GF-D8 (cell line): ENCODE measurements around the gene CDC25C.

ENCODE experiments used
- DNase-seq: peaks from one replicate; lab custom pipeline; 2025; lab: John Stamatoyannopoulos, UW

Gene CDC25C

GRCh38 chr5:138331449-138332368, at the start of gene CDC25C:
Gene CDC25C, minus strand, starts transcription at chr5:138331804. Its CDS starts 624 bp downstream, at chr5:138331180.
- peak; percentile 84 for DNase-seq

DNA sequence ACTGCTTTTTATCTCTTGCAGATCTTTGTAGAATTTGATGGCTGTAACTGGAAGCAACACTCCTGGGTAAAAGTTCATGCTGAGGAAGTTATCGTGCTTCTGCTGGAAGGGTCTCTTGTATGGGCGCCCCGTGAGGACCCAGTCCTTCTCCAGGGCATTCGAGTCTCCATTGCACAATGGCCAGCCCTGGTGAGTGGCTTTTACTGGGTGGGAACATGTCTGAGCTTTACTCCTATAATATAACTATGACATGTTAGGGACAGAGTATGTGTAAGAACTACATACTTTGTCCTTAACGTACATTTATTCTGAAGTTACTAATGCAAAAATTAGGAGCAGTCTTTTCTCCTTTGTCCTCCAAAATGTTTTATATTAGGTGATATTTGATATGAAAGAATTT, 41.0 kb upstream of the CDC25C start:
- no peak for DNase-seq

DNA sequence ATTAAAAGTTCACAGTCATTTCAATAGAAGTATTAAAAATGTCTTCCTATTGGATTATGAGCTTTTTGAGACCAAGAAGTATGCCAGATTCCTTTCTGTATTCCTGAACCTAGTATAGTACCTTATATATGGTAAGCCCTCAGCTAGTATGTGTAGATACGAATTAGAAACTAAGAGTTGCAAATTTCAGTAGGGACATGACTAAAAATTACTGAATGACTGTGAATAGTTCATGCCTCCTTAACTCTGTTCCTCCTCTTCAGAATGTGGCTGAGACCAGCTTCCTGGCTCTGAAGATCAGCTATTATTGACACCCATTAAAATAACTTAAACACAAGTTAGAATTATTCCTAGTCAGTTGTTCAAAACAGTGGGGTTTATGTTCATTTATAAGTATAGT, 40.6 kb upstream of the CDC25C start:
- DNase-seq = no peak

- no peak for DNase-seq
These were observed 39.9 kb upstream of the CDC25C start for GRCh38 chr5:138371454-138371853.

DNA sequence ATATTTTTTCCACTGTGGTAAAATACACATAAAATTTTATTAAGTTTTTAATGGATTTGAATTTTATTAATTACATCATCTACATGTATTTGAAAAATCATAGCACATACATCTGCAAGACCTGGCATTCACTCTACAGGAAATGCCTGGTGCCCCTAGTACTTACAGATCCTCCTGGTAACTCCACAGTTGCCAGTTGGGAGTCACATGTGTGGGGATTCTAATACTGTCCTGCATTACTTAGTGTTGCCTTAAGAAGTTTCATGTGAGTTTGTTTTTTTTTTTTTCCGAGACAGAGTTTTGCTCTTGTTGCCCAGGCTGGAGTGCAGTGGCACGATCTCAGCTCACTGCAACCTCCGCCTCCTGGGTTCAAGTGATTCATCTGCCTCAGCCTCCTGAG, 38.9 kb upstream of the CDC25C start:
- no peak for DNase-seq

- peak; percentile 57 for DNase-seq
These were observed 38.1 kb upstream of the CDC25C start for GRCh38 chr5:138369706-138370105.

DNA sequence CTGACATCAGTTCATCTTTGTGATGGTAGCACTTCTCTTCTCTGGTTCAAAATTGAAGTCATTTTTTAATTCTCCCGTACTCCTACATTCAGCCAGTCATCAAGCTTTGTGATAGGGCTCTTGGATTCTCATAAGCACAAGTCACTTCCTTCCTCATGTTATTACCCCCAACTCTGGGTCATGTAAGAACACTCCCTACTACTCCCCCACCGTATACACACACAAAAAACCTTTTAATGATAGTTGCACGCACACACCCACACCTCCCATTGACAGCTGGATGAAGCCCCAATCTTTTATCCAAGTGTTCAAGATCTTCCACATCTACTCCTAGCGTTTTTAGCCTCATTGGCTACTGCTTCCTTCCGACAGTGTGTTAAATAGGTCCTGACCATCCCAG, 37.7 kb upstream of the CDC25C start:
- DNase-seq = peak; percentile 39

GRCh38 chr5:138366632-138367382, 35.2 kb upstream of the CDC25C start:
- no peak for DNase-seq

DNA sequence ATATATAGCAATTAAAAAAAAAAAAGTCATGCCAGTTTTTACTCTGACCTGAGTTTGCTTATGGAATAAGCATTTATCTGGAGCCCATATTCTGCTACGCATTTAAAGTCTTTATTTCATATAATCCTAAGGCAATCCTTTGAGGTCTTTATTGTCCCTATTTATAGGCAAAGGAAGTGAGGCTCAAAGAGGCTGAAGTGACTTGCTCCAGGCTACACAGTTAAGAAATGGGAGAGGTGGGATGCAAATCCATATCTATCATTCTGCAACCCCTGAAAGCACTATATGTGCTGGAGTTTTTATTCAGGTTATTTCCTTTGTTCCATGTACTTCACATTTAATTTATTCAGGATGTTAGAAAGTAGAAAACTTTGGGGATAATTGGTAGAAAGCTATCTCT, 33.0 kb upstream of the CDC25C start:
- no peak for DNase-seq

GRCh38 chr5:138360941-138361452, 29.4 kb upstream of the CDC25C start:
- no peak for DNase-seq

GRCh38 chr5:138359621-138360020, 28.0 kb upstream of the CDC25C start:
- DNase-seq = no peak

- DNase-seq = no peak
These were observed 23.3 kb upstream of the CDC25C start for GRCh38 chr5:138354926-138355378.

DNA sequence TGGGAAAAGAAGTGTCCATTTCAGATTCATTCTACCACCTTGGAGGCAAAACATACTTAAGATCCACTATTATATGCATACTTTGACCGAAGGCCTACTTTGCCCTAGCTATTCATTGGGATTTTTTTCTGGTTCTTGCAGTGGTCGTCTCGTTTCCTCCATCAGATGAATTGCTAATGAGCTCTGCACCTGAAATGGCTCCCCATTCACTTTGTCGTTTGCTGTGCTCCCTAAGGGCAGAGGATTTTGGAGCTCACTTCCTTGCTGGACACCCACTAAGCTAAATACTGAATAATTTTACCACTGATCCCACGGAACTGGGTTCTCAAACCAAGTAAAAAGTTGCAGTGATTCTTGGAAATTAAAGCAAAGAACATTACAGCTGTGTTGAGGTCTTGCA, 22.8 kb upstream of the CDC25C start:
- DNase-seq = no peak

GRCh38 chr5:138353560-138354080, 22.0 kb upstream of the CDC25C start:
- no peak for DNase-seq

GRCh38 chr5:138352722-138353559, 21.3 kb upstream of the CDC25C start:
- DNase-seq = peak; percentile 36

- peak; percentile 41 for DNase-seq
These were observed 20.6 kb upstream of the CDC25C start, which contains the start of gene KDM3B for GRCh38 chr5:138352071-138352721. Gene KDM3B, plus strand, starts transcription at chr5:138352685. Its CDS starts 111 bp downstream, at chr5:138352796.

GRCh38 chr5:138351517-138351916, 19.9 kb upstream of the CDC25C start:
- no peak for DNase-seq

DNA sequence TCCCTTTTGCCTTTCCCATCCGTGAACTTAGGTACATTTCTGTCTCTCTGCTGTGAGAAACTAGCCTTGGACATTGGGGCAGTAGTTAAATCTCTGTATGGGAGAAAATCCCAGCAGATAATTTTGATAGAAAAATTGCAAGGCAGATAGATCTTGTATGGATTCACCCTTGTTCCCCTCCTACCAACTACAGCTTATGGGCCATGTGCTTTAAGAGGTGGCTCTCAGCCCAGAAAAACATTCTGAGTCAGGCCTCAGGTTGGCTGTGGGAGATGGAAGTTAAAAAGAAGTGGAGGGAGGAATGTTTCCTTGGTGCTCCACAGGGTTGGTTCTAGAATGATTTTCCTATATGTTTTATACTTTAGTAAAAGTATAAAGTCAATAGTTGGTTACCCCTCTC, 19.5 kb upstream of the CDC25C start:
- no peak for DNase-seq

GRCh38 chr5:138350563-138350890, 18.9 kb upstream of the CDC25C start:
- DNase-seq = no peak

DNA sequence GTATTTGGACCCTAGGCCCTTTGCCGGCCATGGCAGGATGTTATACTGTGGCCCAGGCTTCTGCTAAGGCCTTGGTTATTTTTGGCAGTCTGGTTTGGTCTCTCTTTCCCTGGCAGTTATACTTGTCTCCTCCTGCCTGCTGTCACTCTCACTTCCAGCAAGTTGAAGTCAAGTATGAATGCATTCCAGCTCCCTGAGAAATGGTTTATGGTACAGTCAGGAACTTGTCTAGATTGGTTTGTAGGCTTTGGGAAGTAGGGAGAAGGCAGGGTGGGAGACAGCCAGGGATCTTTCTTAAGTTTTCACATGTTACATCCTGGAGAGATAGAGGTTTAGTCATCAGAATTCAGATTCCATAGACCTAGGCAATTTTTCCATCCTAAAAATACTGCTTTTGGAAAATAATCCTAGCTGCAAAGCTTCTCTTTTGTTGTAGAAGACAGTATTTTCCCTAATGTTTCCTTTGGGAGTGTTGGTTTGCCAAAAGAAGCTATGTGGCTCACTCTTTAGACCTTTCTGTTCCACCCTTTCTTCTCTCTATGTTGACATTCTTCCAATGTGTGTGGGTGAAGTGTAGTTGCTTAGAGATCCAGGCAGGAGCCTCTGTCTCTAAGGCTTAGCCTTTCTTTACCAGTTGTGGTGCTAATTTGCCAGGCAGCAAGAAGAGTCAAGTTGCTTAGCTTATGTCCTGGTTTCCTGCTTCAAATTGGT, 18.4 kb upstream of the CDC25C start:
- no peak for DNase-seq
